Hepatocyte (in vitro differentiated cells): Measurements from ENCODE around the gene CHCHD6. TPM values are rescaled to one million over a fixed set of nuclear protein-coding genes. Genes with fewer than 3 reads are reported as not detected.

Source experiments
- DNase-seq: peaks from one replicate; pipeline ENCODE4 v3.0.0-alpha.2; 2016; ENCODE audit warnings: low spot score
- H2AFZ ChIP-seq: fragments of 200-600 bp; sonication (generic); 2 replicates; pipeline ENCODE4 v1.6.0; 2016; ENCODE audit warnings: antibody characterized with exemption, mild to moderate bottlenecking
- H3K27ac ChIP-seq: fragments of 200-600 bp; sonication (generic); 2 replicates; pipeline ENCODE4 v1.5.1; 2016; ENCODE audit warnings: mild to moderate bottlenecking
- H3K27me3 ChIP-seq: fragments of 200-600 bp; sonication (generic); 2 replicates; pipeline ENCODE4 v1.6.1; 2016
- H3K36me3 ChIP-seq: fragments of 200-600 bp; sonication (generic); replicated peaks from 2 replicates; pipeline ENCODE4 v1.5.1; 2016; ENCODE audit warnings: low read depth; ENCODE audit not compliant: insufficient read depth
- H3K4me1 ChIP-seq: fragments of 200-600 bp; sonication (generic); 2 replicates; pipeline ENCODE4 v1.5.1; 2016; ENCODE audit warnings: mild to moderate bottlenecking, moderate library complexity; ENCODE audit not compliant: insufficient read depth
- H3K4me2 ChIP-seq: fragments of 200-600 bp; sonication (generic); 2 replicates; pipeline ENCODE4 v1.6.0; 2016
- H3K4me3 ChIP-seq: fragments of 200-600 bp; sonication (generic); 2 replicates; pipeline ENCODE4 v1.5.1; 2016; ENCODE audit warnings: mild to moderate bottlenecking
- H3K79me2 ChIP-seq: fragments of 200-600 bp; sonication (generic); 2 replicates; pipeline ENCODE4 v1.6.0; 2017; ENCODE audit warnings: mild to moderate bottlenecking
- H3K9me2 ChIP-seq: fragments of 200-600 bp; sonication (generic); replicated peaks from 2 replicates; pipeline ENCODE4 v1.6.0; 2017; ENCODE audit warnings: mild to moderate bottlenecking; ENCODE audit not compliant: insufficient read depth
- H3K9me3 ChIP-seq: fragments of 200-600 bp; sonication (generic); 2 replicates; pipeline ENCODE4 v1.5.1; 2016; ENCODE audit warnings: low read depth, mild to moderate bottlenecking
- H4K20me1 ChIP-seq: fragments of 200-600 bp; sonication (generic); 2 replicates; pipeline ENCODE4 v1.6.0; 2016; ENCODE audit warnings: mild to moderate bottlenecking; ENCODE audit not compliant: insufficient read depth, poor library complexity, severe bottlenecking
- CTCF ChIP-seq: fragments of 200-600 bp; sonication (generic); IDR thresholded peaks from 2 replicates; pipeline ENCODE4 v1.5.1; 2016; ENCODE audit warnings: antibody characterized with exemption, mild to moderate bottlenecking; ENCODE audit not compliant: poor library complexity
- EZH2 ChIP-seq: fragments of 200-600 bp; sonication (generic); IDR thresholded peaks from 2 replicates; pipeline ENCODE4 v1.6.1; 2016; ENCODE audit warnings: antibody characterized with exemption, mild to moderate bottlenecking, borderline replicate concordance
- EZH2phosphoT487 ChIP-seq: fragments of 200-600 bp; sonication (generic); IDR thresholded peaks from one replicate; pipeline ENCODE4 v1.6.1; 2018; ENCODE audit warnings: antibody characterized with exemption, mild to moderate bottlenecking, low read depth, moderate library complexity; ENCODE audit not compliant: unreplicated experiment, severe bottlenecking
- WGBS: methylation state at CpG from one replicate; pipeline ENCODE4 v1.1.6; 2016; ENCODE audit warnings: low lambda C conversion rate; ENCODE audit errors: missing lambda C conversion rate; 5-methylcytosine and 5-hydroxymethylcytosine counted together
- polyA plus RNA-seq: library from polyadenylated mRNA; unstranded; fragments of >200 nt; fragmentation: Nextera tagmentation; extraction: Ambion mirVana; gene quantifications from 2 replicates; pipeline ENCODE4 v1.2.1, GENCODE V29; 2016
- total RNA-seq: library from RNA; depleted of rRNA; stranded (reverse); fragments of >200 nt; gene quantifications from 2 replicates; pipeline ENCODE4 v1.2.3, GENCODE V29; 2014

The CHCHD6 gene
- total and polyA plus RNA-seq, 2 experiments from 2014 or later, result 13.8 to 19.7 TPM

- H3K9me2 ChIP-seq, result no peaks in the 10 kb centered on the region
- no peaks in the 10 kb centered on the region for H3K36me3 ChIP-seq
- H4K20me1 ChIP-seq, result no peaks in the 10 kb centered on the region
- H2AFZ ChIP-seq, result no peak overlapping the region
- no peak overlapping the region for H3K4me2 ChIP-seq
- no peak overlapping the region for H3K4me3 ChIP-seq
- WGBS, result 83% methylated on average over 2 of the region's 2 CpGs
- no peak for DNase-seq
- H3K27me3 ChIP-seq, result no peaks in the 10 kb centered on the region
- H3K79me2 ChIP-seq, result no peaks in the 10 kb centered on the region
- peaks cover 4% of the 10 kb centered on the region for H3K4me1 ChIP-seq
- no peaks in the 10 kb centered on the region for H3K9me3 ChIP-seq
- H3K27ac ChIP-seq, result no peak overlapping the region
- TF ChIP-seq EZH2, result no peak
- no peak for TF ChIP-seq EZH2phosphoT487
- no peak for TF ChIP-seq CTCF
These were observed 18.5 kb upstream of the CHCHD6 start for GRCh38 chr3:126685493-126685892.

- Histone ChIP-seq H3K27me3 (peaks cover 10% of the 10 kb centered on the region), H3K4me3 (no peak overlapping the region), H3K9me3 (no peaks in the 10 kb centered on the region), H3K4me2 (no peak overlapping the region), H3K27ac (no peak overlapping the region), H3K79me2 (no peaks in the 10 kb centered on the region), H4K20me1 (no peaks in the 10 kb centered on the region), H3K9me2 (no peaks in the 10 kb centered on the region), H3K36me3 (no peaks in the 10 kb centered on the region), H3K4me1 (no peaks in the 10 kb centered on the region), H2AFZ (no peak overlapping the region)
- TF ChIP-seq EZH2phosphoT487 (no peak), EZH2 (no peak), CTCF (no peak)
- DNase-seq, result no peak
- WGBS, result 89% methylated on average over 4 of the region's 4 CpGs
These were observed 12.3 kb upstream of the CHCHD6 start for GRCh38 chr3:126691765-126692164.

GRCh38 chr3:126692858-126693257, 11.2 kb upstream of the CHCHD6 start:
- Histone ChIP-seq H3K79me2 (no peaks in the 10 kb centered on the region), H4K20me1 (no peaks in the 10 kb centered on the region), H3K36me3 (no peaks in the 10 kb centered on the region), H2AFZ (no peak overlapping the region), H3K4me2 (no peak overlapping the region), H3K4me3 (no peak overlapping the region), H3K27me3 (peaks cover 10% of the 10 kb centered on the region), H3K27ac (no peak overlapping the region), H3K4me1 (no peaks in the 10 kb centered on the region), H3K9me3 (no peaks in the 10 kb centered on the region), H3K9me2 (no peaks in the 10 kb centered on the region)
- no peak for DNase-seq
- no peak for TF ChIP-seq CTCF
- no peak for TF ChIP-seq EZH2
- TF ChIP-seq EZH2phosphoT487, result no peak
- WGBS, result 72% methylated on average over 5 of the region's 5 CpGs

- no peak overlapping the region for H3K27ac ChIP-seq
- no peaks in the 10 kb centered on the region for H3K4me1 ChIP-seq
- H3K36me3 ChIP-seq, result no peaks in the 10 kb centered on the region
- no peak overlapping the region for H3K4me2 ChIP-seq
- WGBS, result 79% methylated on average over 3 of the region's 3 CpGs
- TF ChIP-seq EZH2, result no peak
- no peak for TF ChIP-seq EZH2phosphoT487
- TF ChIP-seq CTCF, result no peak
- no peak for DNase-seq
- H3K9me2 ChIP-seq, result no peaks in the 10 kb centered on the region
- H3K9me3 ChIP-seq, result no peaks in the 10 kb centered on the region
- no peak overlapping the region for H2AFZ ChIP-seq
- no peaks in the 10 kb centered on the region for H3K79me2 ChIP-seq
- H4K20me1 ChIP-seq, result no peaks in the 10 kb centered on the region
- peaks cover 10% of the 10 kb centered on the region for H3K27me3 ChIP-seq
- H3K4me3 ChIP-seq, result no peak overlapping the region
These were observed 10.1 kb upstream of the CHCHD6 start for GRCh38 chr3:126693921-126694320.
